ENCODE data around the gene UTP18.

UTP18 gene

GRCh38 chr17:51335883-51336822, 75.8 kb downstream of the UTP18 start:
- TF ChIP-seq REST (IDR thresholded peaks at IDR 0.05; ENCODE audit: insufficient replicate concordance, low read depth) = no peak
- no peak for DNase-seq (ENCODE audit: low read depth in 1 of 2, low spot score in 1 of 2)
- H3K4me3 ChIP-seq (replicated peaks; ENCODE audit: insufficient read depth, low read length) = no peak overlapping the region
- peaks cover 8% of the 10 kb centered on the region for H3K27me3 ChIP-seq (ENCODE audit: insufficient read depth, poor library complexity, severe bottlenecking)
- no peak overlapping the region for H3K27ac ChIP-seq (replicated peaks)

GRCh38 chr17:51341457-51341856, 81.1 kb downstream of the UTP18 start:
- no peak for DNase-seq (ENCODE audit: low read depth in 1 of 2, low spot score in 1 of 2)
- peaks cover 8% of the 10 kb centered on the region for H3K27me3 ChIP-seq (ENCODE audit: insufficient read depth, poor library complexity, severe bottlenecking)
- TF ChIP-seq GABPA (IDR thresholded peaks at IDR 0.05; ENCODE audit: low read depth) (no peak), POLR2AphosphoS5 (IDR thresholded peaks at IDR 0.05; ENCODE audit: low read depth) (no peak), SPI1 (IDR thresholded peaks at IDR 0.05; ENCODE audit: borderline replicate concordance, low read depth) (no peak), REST (IDR thresholded peaks at IDR 0.05; ENCODE audit: insufficient replicate concordance, low read depth) (no peak), CTCF (IDR thresholded peaks at IDR 0.05; ENCODE audit: insufficient read depth, low read length) (no peak)

GRCh38 chr17:51342257-51342656, 81.9 kb downstream of the UTP18 start:
- DNase-seq (ENCODE audit: low read depth in 1 of 2, low spot score in 1 of 2) = no peak
- TF ChIP-seq REST (IDR thresholded peaks at IDR 0.05; ENCODE audit: insufficient replicate concordance, low read depth) (no peak), CTCF (IDR thresholded peaks at IDR 0.05; ENCODE audit: insufficient read depth, low read length) (no peak), SPI1 (IDR thresholded peaks at IDR 0.05; ENCODE audit: borderline replicate concordance, low read depth) (no peak), POLR2AphosphoS5 (IDR thresholded peaks at IDR 0.05; ENCODE audit: low read depth) (no peak), GABPA (IDR thresholded peaks at IDR 0.05; ENCODE audit: low read depth) (no peak)
- Histone ChIP-seq H3K4me3 (replicated peaks; ENCODE audit: insufficient read depth, low read length) (no peak overlapping the region), H3K27me3 (ENCODE audit: insufficient read depth, poor library complexity, severe bottlenecking) (peaks cover 8% of the 10 kb centered on the region), H3K27ac (replicated peaks) (no peak overlapping the region)

More at GRCh38 chr17:51341457-51341856, 81.1 kb downstream of the UTP18 start:
- no peak overlapping the region for H3K27ac ChIP-seq (replicated peaks)
- no peak overlapping the region for H3K4me3 ChIP-seq (replicated peaks; ENCODE audit: insufficient read depth, low read length)

Measured in HL-60 (cell line).